Stimulated activated CD8-positive, alpha-beta memory T cell treated with anti-CD3 and anti-CD28 coated beads, Interleukin-15, amount 100 ng/mL, for 24 hours (primary cell): ENCODE measurements around the gene MATCAP1.

Experiments
- DNase-seq: peaks from one replicate; pipeline ENCODE4 v3.0.0-alpha.2; 2020; ENCODE audit warnings: low read depth

Gene MATCAP1

DNA sequence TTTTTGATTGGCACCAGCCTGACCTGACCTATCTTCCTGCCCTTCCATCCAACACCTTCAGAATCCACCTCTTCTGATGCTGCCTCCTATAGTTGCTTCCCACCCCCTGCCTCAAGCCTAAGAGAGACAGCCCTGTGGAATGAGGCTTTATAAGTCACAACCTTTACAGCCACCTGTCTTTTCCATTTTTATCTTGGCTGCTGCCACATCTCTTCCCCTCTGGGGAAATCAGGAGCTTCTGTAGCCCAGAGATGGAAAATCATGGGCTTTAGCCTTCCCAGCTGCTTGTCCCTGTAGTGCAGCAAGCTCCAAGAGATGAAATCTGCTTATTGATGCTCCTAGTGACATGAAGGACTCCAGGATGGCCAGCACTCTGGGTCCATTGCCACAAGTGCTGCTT, 55.3 kb downstream of the MATCAP1 start:
- DNase-seq, result no peak
